HCT116 (cell line): ENCODE results near the gene NR2F6. TPM values are rescaled to one million over a fixed set of nuclear protein-coding genes. Genes with fewer than 3 reads are reported as not detected.
A peak's percentile ranks its signal among the peaks of the same experiment; 100 is the strongest.

Source experiments
- ATAC-seq: fragments of 200-7000 bp; cut with Tn5 transposase; 2 replicates; pipeline ENCODE4 v1.9.1; 2020; ENCODE audit warnings: mild to moderate bottlenecking, moderate library complexity
- BruUV-seq: library from RNA; stranded (reverse); fragments of 400-500 nt; replicated peaks from 2 replicates; lab custom pipeline; 2021; lab: Mats Ljungman, UMichigan
- CTCF ChIA-PET: fragments of 300-600 bp; sonication (Branson Sonifier 250); formaldehyde crosslinking; loops from one replicate; lab custom pipeline; 2021; ENCODE audit warnings: antibody characterized with exemption; lab: Charles Lee
- POLR2A ChIA-PET: fragments of 300-600, 350-600 bp; sonication (Branson Sonifier 250); formaldehyde crosslinking; loops from one replicate; lab custom pipeline; 2021; ENCODE audit warnings: antibody characterized with exemption; lab: Charles Lee
- RAD21 ChIA-PET, 2 experiments: fragments of 300-600 bp; sonication (Branson Sonifier 250); formaldehyde crosslinking; loops; one replicate each; lab custom pipeline; 2023; ENCODE audit warnings: low total read pairs in 2 of 2; ENCODE audit not compliant: uncharacterized antibody in 2 of 2, unreplicated experiment in 2 of 2, low non-redundant PET in 1 of 2; lab: Charles Lee
- DNase-seq: peaks from one replicate; pipeline ENCODE4 v3.0.0-alpha.2; 2010; ENCODE audit warnings: low read depth, low spot score
- H2AFZ ChIP-seq: fragments of 200-600 bp; shearing (Covaris generic), sonication (generic); 2 replicates; pipeline ENCODE4 v1.6.1; 2017; ENCODE audit warnings: low read depth, mixed run types, mixed read lengths, antibody characterized with exemption, low read length; ENCODE audit not compliant: poor library complexity, severe bottlenecking
- H3K27ac ChIP-seq: 2 replicates; pipeline ENCODE4 v1.5.1; 2012; ENCODE audit warnings: low read depth, low read length
- H3K27me3 ChIP-seq: fragments of 200-600 bp; sonication (generic); 2 replicates; pipeline ENCODE4 v1.6.1; 2016; ENCODE audit warnings: mixed run types, low read length, mixed read lengths; ENCODE audit not compliant: insufficient read depth
- H3K36me3 ChIP-seq, 2 experiments: fragments of 200-500 bp in 1 of 2; fragments of 200-600 bp in 1 of 2; sonication (Bioruptor generic) in 1 of 2; sonication (generic) in 1 of 2; 2 replicates each; pipeline versions ENCODE4 v1.5.1 to v1.6.1; 2014 to 2016; ENCODE audit warnings: low read length in 2 of 2, inconsistent platforms in 1 of 2, mixed read lengths in 1 of 2, mixed run types in 1 of 2; ENCODE audit not compliant: insufficient read depth in 2 of 2, control insufficient read depth in 1 of 2
- H3K4me1 ChIP-seq, 2 experiments: fragments of 200-600 bp in 1 of 2; sonication (generic) in 1 of 2; 2 replicates each; pipeline versions ENCODE4 v1.5.1 to v1.6.1; 2012 to 2017; ENCODE audit warnings: low read length in 2 of 2, inconsistent platforms in 1 of 2, mild to moderate bottlenecking in 1 of 2, mixed read lengths in 1 of 2, mixed run types in 1 of 2, moderate library complexity in 1 of 2; ENCODE audit not compliant: insufficient read depth in 2 of 2, control insufficient read depth in 1 of 2
- H3K4me2 ChIP-seq: fragments of 200-600 bp; sonication (generic); 2 replicates; pipeline ENCODE4 v1.6.1; 2017; ENCODE audit warnings: mixed run types, low read length, mixed read lengths
- H3K4me3 ChIP-seq, 2 experiments: fragments of 200-600 bp in 1 of 2; sonication (generic) in 1 of 2; replicated peaks in 1 of 2; 2 replicates each; pipeline ENCODE4 v1.5.1; 2011 to 2016; ENCODE audit warnings: low read length in 2 of 2, control low read depth in 1 of 2, low read depth in 1 of 2, mild to moderate bottlenecking in 1 of 2, mixed read lengths in 1 of 2, mixed run types in 1 of 2
- H3K79me2 ChIP-seq: fragments of 200-600 bp; sonication (generic); 2 replicates; pipeline ENCODE4 v1.6.1; 2017; ENCODE audit warnings: mild to moderate bottlenecking, mixed run types, low read length, moderate library complexity, mixed read lengths; ENCODE audit not compliant: insufficient read depth
- H3K9ac ChIP-seq: fragments of 200-600 bp; sonication (generic); 2 replicates; pipeline ENCODE4 v1.6.1; 2016; ENCODE audit warnings: low read length, mixed read lengths
- H3K9me2 ChIP-seq: fragments of 200-600 bp; sonication (generic), shearing (Covaris generic); 2 replicates; pipeline ENCODE4 v1.6.1; 2017; ENCODE audit warnings: mixed run types, mild to moderate bottlenecking, moderate library complexity; ENCODE audit not compliant: insufficient read depth
- H3K9me3 ChIP-seq, 2 experiments: fragments of 200-500 bp in 1 of 2; fragments of 200-600 bp in 1 of 2; sonication (Bioruptor generic) in 1 of 2; sonication (generic) in 1 of 2; 2 replicates each; pipeline ENCODE4 v1.6.1; 2014 to 2017; ENCODE audit warnings: low read length in 2 of 2, mixed read lengths in 2 of 2, inconsistent platforms in 1 of 2, low read depth in 1 of 2, mild to moderate bottlenecking in 1 of 2, mixed run types in 1 of 2, moderate library complexity in 1 of 2; ENCODE audit not compliant: control insufficient read depth in 1 of 2, insufficient read depth in 1 of 2
- H4K20me1 ChIP-seq: fragments of 200-600 bp; sonication (generic), shearing (Covaris generic); 2 replicates; pipeline ENCODE4 v1.6.1; 2017; ENCODE audit warnings: mixed run types, mild to moderate bottlenecking, moderate library complexity; ENCODE audit not compliant: insufficient read depth
- CBX3 ChIP-seq: IDR thresholded peaks from 2 replicates; pipeline ENCODE4 v1.6.1; 2012; ENCODE audit warnings: low read depth
- EZH2 ChIP-seq: fragments of 200-600 bp; sonication (generic); IDR thresholded peaks from 2 replicates; pipeline ENCODE4 v1.6.1; 2017; ENCODE audit warnings: antibody characterized with exemption, mixed run types
- EZH2phosphoT487 ChIP-seq: fragments of 200-600 bp; IDR thresholded peaks from 2 replicates; pipeline ENCODE4 v1.6.1; 2018; ENCODE audit warnings: antibody characterized with exemption, borderline replicate concordance
- POLR2A ChIP-seq: IDR thresholded peaks from 2 replicates; pipeline ENCODE4 v1.7.0; 2011; ENCODE audit warnings: borderline replicate concordance; ENCODE audit not compliant: insufficient read depth, insufficient read length; ENCODE audit errors: extremely low read depth
- POLR2AphosphoS5 ChIP-seq: IDR thresholded peaks from 2 replicates; pipeline ENCODE4 v1.6.1; 2011; ENCODE audit warnings: mild to moderate bottlenecking, low read depth, low read length, moderate library complexity
- RAD21 ChIP-seq: IDR thresholded peaks from 2 replicates; pipeline ENCODE4 v1.6.1; 2012; ENCODE audit warnings: low read depth, mild to moderate bottlenecking
- SP1 ChIP-seq: IDR thresholded peaks from 2 replicates; pipeline ENCODE4 v1.6.1; 2012; ENCODE audit warnings: low read depth
- SRF ChIP-seq: IDR thresholded peaks from 2 replicates; pipeline ENCODE4 v1.6.1; 2012; ENCODE audit warnings: low read depth
- TCF7L2 ChIP-seq: IDR thresholded peaks from 2 replicates; pipeline ENCODE4 v1.7.0; 2011; ENCODE audit warnings: borderline replicate concordance, inconsistent platforms; ENCODE audit not compliant: insufficient read depth, insufficient read length; ENCODE audit errors: extremely low read depth
- YY1 ChIP-seq: IDR thresholded peaks from 2 replicates; pipeline ENCODE4 v1.6.1; 2011; ENCODE audit warnings: low read length, low read depth, moderate library complexity, mild to moderate bottlenecking; ENCODE audit not compliant: insufficient replicate concordance; ENCODE audit errors: extremely low read depth
- ZFX ChIP-seq: fragments of 450-650 bp; IDR thresholded peaks from 2 replicates; pipeline ENCODE4 v1.6.1; 2017
- ZNF274 ChIP-seq: fragments of 200-500 bp; sonication (Bioruptor generic); IDR thresholded peaks from 2 replicates; pipeline ENCODE4 v1.6.1; 2014; ENCODE audit warnings: mild to moderate bottlenecking, low read depth, low read length, inconsistent platforms
- intact Hi-C: fragments of 100-400 bp; cut with micrococcal nuclease; formaldehyde crosslinking; loops from 2 replicates; pipeline ENCODE4 v1.10.0; 2022
- total RNA-seq: library from RNA; stranded (reverse); gene quantifications from one replicate; pipeline ENCODE4 v1.2.1, GENCODE V29; 2021; ENCODE audit not compliant: unreplicated experiment
- TF ChIP-seq, protein P1 (sequence below): IDR thresholded peaks from 2 replicates; pipeline ENCODE4 v1.6.1; 2012
- TF ChIP-seq, protein P2 (sequence below), 3 experiments: fragments of 200-600 bp in 1 of 3; sonication (generic) in 1 of 3; IDR thresholded peaks in 2 of 3; conservative IDR thresholded peaks in 1 of 3; 2 replicates each; pipeline ENCODE4 v1.5.1; 2012 to 2017; ENCODE audit warnings: low read depth in 2 of 3, low read length in 2 of 3, antibody characterized with exemption in 1 of 3, borderline replicate concordance in 1 of 3, control low read depth in 1 of 3, mild to moderate bottlenecking in 1 of 3, mixed read lengths in 1 of 3, mixed run types in 1 of 3, moderate library complexity in 1 of 3; ENCODE audit not compliant: insufficient read depth in 1 of 3
- TF ChIP-seq, protein P3 (sequence below): IDR thresholded peaks from 2 replicates; pipeline ENCODE4 v1.6.1; 2012

NR2F6 gene
- total RNA-seq, 1 experiment from 2014 or later: 88.0 TPM

DNA sequence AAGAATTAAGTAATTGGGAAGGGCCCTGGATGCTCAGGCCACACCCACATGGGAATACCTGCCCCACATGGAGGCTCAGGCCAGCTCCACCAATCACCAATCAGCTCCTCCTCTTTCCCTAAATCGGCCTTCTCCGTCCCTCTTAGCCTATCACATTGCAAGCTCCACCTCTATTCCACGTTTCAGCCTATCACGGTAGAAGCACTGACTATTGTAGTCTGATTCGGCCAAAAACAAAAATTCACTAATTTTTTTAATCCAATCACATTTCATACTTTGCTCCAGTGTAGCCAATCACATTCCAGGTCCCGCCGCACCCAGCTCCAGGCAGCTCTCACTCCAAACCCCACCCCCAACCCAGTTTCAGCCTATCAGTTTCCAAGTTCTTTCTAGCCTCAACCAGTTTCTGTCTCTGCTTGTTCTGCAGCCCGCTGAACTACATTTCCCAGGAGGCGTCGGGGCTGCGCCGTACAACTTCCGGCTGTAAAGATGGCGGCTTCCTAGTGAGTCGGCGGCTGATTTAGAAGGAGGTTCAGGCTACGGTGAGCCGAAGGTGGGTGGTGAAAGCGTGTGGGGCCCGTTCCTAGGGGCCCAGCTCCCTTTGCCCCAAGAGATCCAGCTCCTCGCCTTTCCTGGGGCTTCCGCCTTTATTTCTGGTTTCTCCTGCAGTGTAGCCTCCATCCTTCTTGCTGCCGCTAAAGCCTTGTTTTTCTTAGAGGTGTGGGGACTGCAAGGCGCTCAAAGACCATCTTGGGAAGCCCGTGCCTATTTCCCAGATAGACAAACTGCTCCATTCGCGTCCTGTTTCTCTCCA lies 21.5 kb upstream of the NR2F6 start, which contains the start of gene BABAM1:
Gene BABAM1, plus strand, starts transcription at position 469 of the 814 bp plus-strand sequence. CDS start 1,364 bp downstream, outside the sequence.
- ChIA-PET POLR2A (interaction anchor here (0.8 to 1.3 kb wide), 9 partner anchors 13 to 52 kb away, joined by 3 to 8 read pairs (median 5); partner anchors contain the start of genes ANKLE1, DDA1, OCEL1 and USE1), CTCF (interaction anchor here (0.8 to 1.5 kb wide), 9 partner anchors 12 to 229 kb away, joined by 3 to 11 read pairs (median 4); partner anchors contain the start of gene DDA1), RAD21 (no interaction called here)
- Histone ChIP-seq H4K20me1 (no peaks in the 10 kb centered on the region), H3K4me3 (peak within 1 kb of the TSS; percentile 84 to 91), H3K9me3 (no peaks in the 10 kb centered on the region), H3K27me3 (no peaks in the 10 kb centered on the region), H2AFZ (peak within 1 kb of the TSS; percentile 67), H3K4me1 (peaks cover 3 to 9% of the 10 kb centered on the region in 2 experiments; a peak in 3 of 4 replicates), H3K9ac (peak within 1 kb of the TSS; percentile 91), H3K27ac (peak within 1 kb of the TSS; percentile 65), H3K36me3 (peaks cover 6 to 19% of the 10 kb centered on the region in 2 experiments; a peak in 3 of 4 replicates), H3K79me2 (peaks cover 17% of the 10 kb centered on the region), H3K9me2 (no peaks in the 10 kb centered on the region), H3K4me2 (peak within 1 kb of the TSS; percentile 93)
- ATAC-seq: peak; percentile 96
- TF ChIP-seq EZH2phosphoT487 (no peak), ZFX (no peak), SRF (peak; percentile 93), SP1 (peak; percentile 99), TCF7L2 (no peak), POLR2A (no peak), CBX3 (peak; percentile 26; the same call in 1 of the 2 replicates), POLR2AphosphoS5 (peak; percentile 83), RAD21 (no peak), YY1 (peak; percentile 98), ZNF274 (no peak), EZH2 (no peak)
- TF ChIP-seq, protein P1, sequence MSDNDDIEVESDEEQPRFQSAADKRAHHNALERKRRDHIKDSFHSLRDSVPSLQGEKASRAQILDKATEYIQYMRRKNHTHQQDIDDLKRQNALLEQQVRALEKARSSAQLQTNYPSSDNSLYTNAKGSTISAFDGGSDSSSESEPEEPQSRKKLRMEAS: peak; percentile 44; the same call in 1 of the 2 replicates
- TF ChIP-seq, protein P2, sequence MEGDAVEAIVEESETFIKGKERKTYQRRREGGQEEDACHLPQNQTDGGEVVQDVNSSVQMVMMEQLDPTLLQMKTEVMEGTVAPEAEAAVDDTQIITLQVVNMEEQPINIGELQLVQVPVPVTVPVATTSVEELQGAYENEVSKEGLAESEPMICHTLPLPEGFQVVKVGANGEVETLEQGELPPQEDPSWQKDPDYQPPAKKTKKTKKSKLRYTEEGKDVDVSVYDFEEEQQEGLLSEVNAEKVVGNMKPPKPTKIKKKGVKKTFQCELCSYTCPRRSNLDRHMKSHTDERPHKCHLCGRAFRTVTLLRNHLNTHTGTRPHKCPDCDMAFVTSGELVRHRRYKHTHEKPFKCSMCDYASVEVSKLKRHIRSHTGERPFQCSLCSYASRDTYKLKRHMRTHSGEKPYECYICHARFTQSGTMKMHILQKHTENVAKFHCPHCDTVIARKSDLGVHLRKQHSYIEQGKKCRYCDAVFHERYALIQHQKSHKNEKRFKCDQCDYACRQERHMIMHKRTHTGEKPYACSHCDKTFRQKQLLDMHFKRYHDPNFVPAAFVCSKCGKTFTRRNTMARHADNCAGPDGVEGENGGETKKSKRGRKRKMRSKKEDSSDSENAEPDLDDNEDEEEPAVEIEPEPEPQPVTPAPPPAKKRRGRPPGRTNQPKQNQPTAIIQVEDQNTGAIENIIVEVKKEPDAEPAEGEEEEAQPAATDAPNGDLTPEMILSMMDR (IDR thresholded peaks at IDR 0.05 in 2 of 3, conservative IDR thresholded peaks at IDR 0.05 in 1 of 3; ENCODE audit: borderline replicate concordance in 1 of 3, insufficient read depth in 1 of 3, low read depth in 2 of 3, low read length in 2 of 3): no peak
- TF ChIP-seq, protein P3, sequence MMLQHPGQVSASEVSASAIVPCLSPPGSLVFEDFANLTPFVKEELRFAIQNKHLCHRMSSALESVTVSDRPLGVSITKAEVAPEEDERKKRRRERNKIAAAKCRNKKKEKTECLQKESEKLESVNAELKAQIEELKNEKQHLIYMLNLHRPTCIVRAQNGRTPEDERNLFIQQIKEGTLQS: no peak
- intact Hi-C loops: no loop called here
- BruUV-seq: no TSS peak
- DNase-seq: peak; percentile 99
